GM21529 (cell line): Measurements from ENCODE around the gene LRRC4C.

Experiments
- ATAC-seq: cut with Tn5 transposase; IDR thresholded peaks from one replicate; pipeline ENCODE4 v1.9.1; 2021; ENCODE audit not compliant: unreplicated experiment

The LRRC4C gene

DNA sequence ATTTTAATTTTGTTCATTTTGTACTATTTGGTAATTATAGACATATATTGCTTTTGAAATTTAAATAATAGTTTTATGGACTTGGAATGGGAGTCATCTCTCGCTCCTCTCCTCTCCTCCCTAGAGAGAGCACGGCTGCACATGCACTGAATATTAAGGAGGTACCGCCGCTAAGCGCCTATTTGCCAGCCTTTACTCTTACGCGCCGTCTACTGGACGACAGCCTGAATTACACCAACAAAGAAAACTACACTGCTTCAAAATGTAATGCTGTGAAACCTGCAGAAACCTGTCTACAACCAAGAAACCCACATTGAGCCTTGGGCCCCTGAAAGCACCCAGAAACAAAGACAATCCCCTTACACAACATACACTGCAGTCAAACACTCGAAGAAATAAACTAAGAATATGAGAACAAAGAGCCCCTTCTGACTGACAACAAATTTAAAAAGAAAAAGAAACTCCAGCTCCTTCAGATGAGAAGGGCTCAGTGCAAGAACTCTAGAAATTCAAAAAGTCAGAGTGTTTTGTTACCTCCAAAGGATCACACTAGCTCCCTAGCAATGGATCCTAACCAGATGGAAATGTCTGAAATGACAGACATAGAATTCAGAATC lies 737.2 kb downstream of the LRRC4C start:
- ATAC-seq, result no peak

DNA sequence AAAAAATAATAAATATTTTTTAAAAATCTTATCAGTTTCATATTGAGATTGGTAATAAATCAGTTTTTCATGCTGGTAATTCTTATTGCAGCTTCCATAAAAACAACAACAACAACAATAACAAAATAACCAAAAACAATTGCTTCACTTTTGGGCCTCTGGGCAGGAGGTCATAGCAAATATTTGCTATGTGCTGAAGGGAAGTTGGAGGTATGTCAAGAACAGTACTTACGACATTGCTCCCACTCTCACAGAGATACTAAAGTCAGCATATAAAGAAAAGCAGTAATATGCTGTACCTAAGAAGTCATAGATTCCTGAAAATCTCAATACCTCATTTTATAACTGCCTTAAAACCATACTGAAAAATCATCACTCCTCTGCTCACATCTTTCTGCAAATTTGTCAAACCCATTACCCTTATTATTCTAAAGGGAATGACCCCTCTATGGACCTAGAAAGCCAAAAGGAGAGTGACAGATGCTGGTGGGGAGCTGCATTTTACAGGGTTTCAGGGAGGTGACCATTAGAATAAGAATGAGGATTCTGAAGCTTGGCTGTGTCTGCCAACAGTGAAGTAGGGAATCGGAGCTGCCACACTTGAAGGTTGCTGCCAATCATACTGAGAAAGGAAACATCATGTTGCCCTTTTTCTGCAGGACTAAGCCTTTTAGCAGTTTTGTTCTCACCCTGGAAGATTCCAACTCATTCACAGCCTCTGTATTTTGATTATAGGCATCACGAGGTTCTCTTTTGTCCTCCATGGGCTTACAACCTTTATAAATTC lies 742.9 kb downstream of the LRRC4C start:
- no peak for ATAC-seq

DNA sequence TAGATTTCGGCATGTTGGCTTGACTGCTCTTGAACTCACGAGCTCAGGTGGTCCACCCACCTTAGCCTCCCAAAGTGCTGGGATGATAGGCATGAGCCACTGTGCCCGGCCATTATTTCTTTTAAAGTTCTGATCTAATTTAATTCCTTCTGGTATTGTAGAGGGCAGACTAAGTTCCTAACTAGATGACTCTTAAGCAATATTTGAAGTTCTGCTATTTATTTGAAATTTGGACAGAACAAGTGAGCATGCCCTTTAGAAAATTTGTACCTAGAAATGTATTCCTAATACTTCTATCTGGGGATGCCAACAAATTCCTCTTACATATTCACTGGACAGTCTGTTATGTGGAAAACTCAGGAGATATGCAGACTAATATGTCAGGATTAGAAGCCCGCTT lies 746.4 kb downstream of the LRRC4C start:
- ATAC-seq, result no peak

DNA sequence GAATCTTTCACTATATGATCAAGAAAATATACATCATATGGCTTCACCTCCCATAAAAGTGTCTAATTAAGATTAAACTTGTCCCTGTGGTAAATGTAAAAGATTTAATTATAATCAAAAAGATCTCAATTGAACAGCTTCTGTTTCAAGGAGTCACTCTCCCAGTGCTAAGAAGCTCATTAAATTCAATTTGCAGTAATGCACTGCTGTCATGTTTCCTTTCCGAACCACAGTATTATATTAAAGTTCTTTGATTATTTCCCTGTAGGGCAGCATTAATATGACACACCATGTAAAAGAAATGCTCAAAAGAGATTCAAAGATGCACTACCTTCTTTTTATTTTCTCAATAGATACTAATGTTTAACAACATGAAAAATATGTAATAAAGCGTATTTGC lies 758.4 kb downstream of the LRRC4C start:
- no peak for ATAC-seq

DNA sequence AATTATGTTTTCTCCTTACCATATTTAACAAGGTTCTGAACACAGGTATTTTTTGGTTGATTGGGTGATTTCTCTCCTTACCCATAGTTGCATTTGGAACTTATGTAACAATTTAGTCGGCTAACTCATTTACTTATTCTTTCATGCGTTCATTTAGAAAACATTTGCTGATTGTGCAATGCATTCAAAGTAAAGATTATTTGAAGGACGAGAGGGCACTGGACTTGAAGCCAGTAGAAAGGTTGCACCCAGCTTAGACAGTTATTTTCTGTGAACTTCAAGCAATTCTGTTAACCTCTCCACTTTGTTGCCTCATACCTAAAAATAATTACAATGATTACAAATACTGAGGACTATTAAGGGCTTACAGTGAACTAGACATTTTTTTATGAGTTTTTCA lies 769.6 kb downstream of the LRRC4C start:
- no peak for ATAC-seq

DNA sequence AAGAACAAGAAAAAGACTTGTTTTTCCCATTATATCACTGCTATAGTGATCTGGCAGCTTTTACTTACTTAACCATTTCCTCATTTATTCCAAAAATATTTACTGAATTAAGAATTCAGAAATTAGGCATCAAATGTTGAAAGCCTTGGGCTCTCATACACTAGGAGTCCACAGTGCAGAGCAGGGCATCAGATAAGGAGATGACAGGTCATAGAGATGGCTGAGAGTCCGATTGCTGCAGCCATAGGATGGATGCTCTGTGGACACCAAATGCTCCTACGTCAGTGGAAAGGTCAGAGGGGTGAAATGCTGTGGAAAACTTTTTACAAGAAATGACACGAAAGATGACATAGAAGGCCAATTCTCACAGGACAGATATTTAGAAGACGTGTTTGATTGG lies 771.1 kb downstream of the LRRC4C start:
- no peak for ATAC-seq

DNA sequence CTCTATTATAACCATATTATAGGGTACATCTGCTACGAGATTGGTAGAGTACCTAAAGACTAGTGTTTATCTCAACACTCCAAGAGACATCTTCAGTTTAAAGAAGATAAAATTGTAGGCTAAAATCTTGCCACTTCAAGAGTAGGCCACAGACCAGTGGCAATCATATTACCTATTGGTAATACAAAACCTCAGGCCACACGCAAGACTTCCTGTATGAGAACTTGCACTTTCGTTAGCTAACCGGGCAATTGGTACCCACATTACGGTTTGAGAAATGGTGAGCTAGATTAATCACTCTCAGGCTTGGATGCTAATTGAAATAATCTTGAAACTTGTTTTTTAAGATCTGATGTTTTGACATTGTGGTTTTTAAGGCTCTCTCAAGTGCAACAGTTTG lies 772.7 kb downstream of the LRRC4C start:
- ATAC-seq, result no peak

DNA sequence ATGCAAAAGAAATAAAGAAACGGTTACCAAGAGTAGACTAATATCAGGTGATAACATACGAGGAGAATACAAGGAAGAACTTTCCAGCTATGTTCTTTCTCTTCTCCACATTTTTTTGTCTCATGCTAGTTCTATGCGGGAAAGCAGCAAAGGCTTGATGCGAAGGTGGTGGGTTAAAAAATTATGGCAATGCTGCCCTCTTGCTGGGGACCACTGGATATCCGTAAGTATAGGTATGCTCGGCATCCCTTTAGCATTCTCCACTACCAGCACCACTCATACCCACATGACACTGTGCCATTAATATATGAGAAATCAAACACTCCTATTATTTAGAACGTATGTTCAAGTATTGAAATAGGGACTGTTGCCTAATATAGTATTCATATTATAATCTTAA lies 776.4 kb downstream of the LRRC4C start:
- no peak for ATAC-seq

DNA sequence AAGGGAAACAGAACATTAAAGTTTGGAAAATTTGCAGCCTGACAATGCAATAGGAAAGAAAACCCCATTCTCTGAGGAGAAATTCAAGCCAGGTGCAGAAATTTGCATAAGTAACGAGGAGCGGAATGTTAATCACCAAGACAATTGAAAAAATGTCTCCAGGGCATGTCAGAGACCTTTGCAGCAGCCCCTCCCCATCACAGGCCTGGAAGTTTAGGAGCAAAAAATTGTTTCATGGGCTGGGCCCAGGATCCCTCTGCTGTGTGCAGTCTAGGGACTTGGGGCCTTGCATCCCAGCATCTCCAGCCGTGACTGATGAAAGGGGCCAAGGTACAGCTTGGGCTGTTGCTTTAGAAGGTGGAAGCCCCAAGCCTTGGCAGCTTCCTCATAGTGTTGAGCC lies 780.2 kb downstream of the LRRC4C start:
- no peak for ATAC-seq

DNA sequence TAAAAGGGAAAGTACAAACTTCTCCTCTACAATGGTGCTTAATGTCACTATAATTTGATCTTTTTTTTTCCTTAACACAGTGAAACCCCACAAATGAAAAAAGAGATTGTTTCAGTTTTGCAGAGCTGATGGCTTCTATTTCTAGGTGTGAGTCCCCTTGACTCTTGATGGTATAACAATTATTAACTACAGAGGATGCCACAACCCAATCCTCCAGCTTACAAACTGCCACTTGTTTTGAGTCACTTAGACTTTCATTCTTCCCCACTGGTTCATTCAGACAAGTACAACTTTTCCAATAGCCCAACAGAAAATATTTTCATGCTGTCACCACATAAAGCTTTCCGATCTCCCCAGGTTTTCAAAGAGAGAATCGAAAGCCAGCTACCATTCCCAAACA lies 812.2 kb downstream of the LRRC4C start:
- ATAC-seq, result no peak

DNA sequence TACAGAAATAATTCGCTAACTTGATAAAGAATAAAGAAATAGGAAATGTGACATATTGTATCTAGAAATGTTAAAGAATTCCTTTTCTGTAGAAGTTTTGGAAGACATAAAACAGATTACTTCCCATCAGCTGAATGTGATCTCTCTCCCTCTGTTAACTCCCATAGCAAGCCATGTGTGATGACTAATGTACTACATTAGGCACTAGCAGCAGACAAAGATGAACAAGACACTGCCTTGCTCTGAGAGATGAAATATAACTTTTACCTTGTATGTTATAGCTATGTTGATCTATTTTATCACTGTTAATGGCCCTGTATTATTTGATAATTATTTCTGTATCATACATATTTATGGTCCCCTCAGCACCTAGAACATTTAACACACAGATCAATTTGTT lies 817.2 kb downstream of the LRRC4C start:
- no peak for ATAC-seq

DNA sequence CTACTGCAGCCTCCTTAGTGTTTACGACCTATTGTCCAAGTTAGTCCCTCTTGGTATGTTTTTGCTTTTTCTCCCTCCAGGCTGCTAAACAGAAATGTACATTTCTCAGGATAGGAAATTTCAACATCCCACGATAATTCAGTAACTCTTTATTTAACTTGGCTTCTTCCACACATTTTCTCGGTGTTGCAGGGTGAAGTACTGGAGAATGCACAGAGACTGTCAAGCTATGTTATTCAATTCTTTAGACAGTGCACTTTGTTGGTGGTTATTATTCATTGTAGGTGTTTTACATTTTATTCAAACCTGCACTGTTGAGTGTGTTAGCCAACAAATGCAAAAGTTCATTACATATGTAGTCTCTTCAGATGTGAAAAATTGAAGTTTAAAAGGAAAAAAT lies 839.8 kb downstream of the LRRC4C start:
- ATAC-seq, result no peak

DNA sequence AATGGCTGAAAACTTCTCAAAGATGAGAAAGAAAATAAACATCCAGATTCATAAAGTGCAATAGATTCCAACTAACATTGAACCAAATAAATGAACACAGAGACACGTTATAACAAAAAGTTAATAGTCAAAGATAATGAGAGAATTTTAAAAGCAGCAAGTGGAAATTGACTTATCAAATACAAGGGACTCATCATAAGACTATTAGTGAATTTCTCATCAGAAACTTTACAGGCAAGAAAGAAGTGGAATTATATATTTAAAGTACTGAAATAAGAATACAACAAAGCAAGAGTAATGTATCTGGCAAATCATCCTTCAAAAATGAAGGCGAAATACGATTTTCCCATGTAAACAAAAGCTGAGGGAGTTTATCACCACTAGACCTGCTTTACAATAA lies 852.7 kb downstream of the LRRC4C start:
- ATAC-seq, result no peak

DNA sequence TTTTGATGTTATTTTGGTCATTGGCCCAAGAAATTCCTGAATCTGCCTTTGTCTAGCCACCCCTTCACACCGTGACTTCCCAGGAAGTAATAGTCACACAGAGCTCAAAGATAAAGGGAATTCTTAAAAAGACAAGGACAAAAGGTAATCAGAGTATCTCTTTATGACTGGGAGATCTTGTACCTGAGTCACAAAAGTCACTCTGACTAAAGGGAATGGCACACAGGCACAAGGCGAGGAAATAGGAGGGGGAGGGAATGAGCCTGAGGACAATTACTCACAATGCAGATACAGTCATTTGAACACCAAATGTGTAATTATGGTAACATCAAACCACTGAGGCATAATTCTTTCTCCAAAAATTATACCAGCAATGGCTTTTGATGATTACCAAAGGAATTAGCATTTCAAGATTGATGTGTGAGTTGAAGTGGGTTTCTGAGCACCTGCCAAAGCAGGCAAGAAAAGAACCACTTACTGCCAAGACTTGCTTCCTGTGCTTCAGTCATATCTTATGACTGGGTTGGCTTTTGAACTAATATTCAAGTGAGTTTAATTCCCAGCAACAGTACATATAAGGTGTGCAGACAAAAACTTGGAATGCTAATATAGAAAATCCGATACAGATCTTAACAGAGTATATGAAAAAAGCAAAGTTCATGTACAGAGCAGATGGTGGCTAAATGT lies 856.4 kb downstream of the LRRC4C start:
- ATAC-seq, result no peak

DNA sequence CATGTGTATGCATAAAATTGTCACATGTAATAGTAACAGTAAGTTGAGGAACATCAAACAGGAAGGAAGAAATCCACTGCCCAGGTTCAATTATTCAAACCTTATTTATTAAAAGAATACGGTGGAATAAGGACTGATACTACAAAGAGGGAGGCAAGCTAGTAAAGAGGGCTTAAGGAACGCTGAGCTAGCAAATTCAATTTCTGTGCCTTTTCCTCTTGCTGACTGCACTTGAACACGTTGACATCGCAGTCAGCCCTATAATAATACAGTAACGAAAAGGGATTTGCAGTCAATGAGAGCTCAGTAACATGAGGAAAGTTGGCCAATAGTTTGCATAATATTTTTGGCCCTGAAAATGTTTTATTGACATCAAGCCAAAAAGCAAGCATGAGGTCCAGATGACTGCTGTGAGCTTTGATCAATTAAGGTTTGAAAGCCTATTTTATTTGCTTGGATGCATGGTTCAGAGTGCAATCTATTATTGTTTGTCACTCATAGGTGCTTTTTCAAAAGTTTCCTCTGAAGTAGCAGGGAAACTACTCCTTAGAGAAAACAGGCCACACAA lies 861.8 kb downstream of the LRRC4C start:
- no peak for ATAC-seq

DNA sequence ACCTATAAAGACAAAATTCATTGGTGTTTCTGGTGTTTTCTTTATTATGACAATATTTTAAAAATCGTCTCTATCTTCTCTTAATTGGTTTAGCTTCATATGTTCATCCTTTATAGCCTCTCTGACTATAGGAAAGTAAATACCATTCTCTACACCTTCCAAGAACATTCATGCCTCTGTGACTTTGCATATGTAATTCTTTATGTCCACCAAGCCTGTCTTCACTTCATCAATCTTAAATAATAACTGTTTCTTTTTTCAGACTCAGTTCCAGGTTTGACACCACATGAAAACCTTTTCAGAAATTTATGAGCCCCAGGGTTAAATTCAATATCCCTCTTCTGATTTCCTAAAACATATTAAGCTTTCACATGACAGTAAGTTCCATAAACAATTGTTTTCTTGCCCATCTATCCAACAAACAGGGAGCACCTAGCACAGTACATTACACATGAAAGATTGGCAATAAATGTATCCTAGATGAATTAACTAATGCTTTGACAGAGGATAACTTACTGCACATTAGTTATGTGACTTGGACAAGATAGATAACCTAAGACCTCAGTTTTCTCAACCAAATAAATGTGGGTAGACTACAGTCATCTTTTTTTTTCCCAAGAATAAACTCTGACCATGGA lies 886.1 kb downstream of the LRRC4C start:
- no peak for ATAC-seq

DNA sequence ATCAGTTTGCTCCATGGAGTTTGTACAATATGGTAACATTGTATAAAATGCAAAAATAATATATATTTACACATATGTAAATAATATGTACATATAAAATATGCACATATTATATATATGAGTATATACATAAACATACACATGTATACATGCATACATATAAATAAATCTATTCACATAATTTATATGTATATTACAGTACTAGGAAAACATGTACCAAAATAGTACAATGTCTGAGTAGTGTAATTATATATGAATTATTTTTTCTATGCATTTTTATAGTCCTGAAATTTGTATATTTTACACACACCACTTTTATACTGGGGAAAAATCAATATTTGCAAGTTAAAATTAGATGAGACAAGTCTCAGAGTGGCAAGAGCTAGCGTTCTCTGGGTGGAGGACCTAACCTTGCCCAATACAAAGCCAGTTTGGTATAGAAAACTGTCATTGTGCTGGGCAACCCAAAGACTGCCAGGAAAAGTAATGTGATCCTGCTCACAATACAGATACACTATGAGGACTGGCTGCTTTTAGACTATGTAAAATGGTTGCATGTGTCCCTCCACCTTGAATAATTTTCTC lies 889.4 kb downstream of the LRRC4C start:
- no peak for ATAC-seq

DNA sequence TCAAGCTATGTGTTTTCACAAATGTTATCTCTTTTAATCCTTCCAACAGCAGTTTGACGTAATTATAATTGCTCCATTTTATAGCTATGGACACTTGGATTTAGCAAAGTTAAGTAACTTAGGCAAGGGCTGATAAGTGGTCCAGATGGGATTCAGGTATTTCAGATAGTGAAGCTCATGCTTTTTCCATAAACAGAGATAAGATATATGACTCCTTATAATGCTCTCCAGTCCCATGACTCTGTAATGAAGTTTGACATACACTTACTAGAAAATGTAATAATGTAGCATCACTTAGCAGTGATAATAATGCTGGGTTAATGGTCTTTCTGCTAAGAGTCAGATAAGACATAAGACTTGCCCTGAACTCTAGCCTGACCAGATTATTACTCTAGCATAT lies 892.1 kb downstream of the LRRC4C start:
- no peak for ATAC-seq

DNA sequence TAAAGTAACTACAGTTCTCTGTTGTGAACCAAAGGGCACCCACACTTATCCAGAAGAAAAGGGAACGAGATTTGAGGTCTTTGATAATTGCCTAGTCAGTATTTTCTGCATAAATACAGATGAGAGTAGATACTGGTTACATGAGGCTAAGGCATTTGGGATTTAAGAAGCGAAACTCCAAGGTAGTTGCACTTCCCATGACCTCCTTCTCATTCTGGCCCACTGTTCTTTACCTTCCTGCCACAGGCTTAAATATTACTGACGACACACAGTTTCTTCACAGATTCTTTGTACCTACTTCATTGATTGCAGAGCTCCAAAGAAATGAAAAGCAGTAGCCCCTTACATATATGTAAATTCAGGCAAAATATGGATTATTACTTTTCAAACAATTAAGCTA lies 915.3 kb downstream of the LRRC4C start:
- no peak for ATAC-seq

DNA sequence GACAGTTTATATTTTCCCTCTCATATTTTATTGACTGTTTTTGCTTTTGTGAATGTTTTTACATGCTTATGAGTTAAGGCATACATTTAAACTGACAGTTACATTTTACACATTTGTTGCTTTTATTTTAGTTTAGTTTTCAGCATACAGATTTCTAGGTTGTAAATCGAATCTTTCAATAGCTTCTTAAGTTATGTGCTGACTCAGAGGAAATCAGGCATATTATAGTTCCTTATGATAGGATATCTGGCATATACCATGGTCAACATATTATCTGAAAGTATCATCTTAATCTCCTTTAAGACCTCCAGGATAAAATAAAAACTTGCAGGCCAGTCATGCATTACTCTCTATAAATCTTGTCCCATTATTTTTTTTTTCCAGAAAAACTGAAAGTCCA lies 916.6 kb downstream of the LRRC4C start:
- no peak for ATAC-seq

DNA sequence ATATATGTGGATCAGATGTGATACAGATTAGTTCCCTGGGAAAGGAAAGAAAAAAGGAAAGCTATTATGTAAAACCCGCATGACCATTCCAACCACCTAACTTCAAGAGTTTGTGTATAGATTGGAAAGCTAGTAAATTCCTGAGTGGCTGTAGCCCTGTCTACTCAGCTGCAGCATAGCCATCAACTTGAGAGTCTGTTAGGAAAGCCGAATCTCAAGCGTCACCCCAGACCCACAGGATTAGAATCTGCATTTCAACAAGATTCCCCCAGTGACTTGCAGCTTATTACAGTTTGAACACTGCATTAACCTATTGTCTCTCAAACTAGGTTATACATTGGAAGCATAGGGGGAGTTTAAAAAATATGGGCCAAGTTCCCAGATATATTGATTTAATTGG lies 921.7 kb downstream of the LRRC4C start:
- ATAC-seq, result no peak
